ENCODE data around the gene DNMBP.

Gene DNMBP

DNA sequence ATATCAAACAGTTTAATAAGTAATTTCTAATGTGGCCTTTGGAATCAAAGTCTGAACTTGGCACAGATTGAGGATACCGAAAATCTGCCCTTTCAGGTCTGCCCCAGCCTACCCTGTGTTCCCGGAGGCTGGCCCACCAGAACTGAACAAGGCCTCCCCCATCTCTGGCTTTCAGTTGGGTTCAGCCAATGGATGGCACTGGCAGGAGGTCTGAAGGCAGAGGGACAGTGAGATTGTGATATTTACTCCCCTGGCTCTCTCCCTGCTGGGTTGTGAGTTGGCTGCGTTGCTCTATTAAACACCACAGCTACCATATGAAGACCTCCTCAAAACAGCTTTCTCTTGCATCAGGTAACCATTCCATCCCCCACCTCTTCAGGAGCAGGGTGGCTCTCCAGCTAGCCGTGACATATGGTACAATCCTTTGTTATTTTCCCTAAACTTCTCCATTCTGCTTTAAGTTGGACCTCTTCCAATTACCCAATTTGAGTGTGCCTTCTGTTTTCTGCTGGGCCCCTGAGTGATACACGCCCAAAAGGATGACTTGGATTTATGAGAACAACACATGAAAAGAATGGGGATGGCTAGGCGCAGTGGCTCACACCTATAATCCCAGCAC, 28.1 kb downstream of the DNMBP start:
- Histone ChIP-seq H3K27me3 (ENCODE audit: control insufficient read depth, insufficient read depth, low read length) (no peaks in the 10 kb centered on the region), H3K4me3 (ENCODE audit: low read depth, low read length) (no peak overlapping the region), H3K4me1 (ENCODE audit: control insufficient read depth, insufficient read depth, low read length) (peaks cover 25% of the 10 kb centered on the region), H3K9me3 (ENCODE audit: control insufficient read depth, insufficient read depth, low read depth, low read length) (no peaks in the 10 kb centered on the region), H3K36me3 (ENCODE audit: control insufficient read depth, insufficient read depth, low read length) (no peaks in the 10 kb centered on the region), H3K27ac (ENCODE audit: low read depth, low read length) (no peak overlapping the region), H3K9ac (ENCODE audit: low read length) (no peak overlapping the region)

DNA sequence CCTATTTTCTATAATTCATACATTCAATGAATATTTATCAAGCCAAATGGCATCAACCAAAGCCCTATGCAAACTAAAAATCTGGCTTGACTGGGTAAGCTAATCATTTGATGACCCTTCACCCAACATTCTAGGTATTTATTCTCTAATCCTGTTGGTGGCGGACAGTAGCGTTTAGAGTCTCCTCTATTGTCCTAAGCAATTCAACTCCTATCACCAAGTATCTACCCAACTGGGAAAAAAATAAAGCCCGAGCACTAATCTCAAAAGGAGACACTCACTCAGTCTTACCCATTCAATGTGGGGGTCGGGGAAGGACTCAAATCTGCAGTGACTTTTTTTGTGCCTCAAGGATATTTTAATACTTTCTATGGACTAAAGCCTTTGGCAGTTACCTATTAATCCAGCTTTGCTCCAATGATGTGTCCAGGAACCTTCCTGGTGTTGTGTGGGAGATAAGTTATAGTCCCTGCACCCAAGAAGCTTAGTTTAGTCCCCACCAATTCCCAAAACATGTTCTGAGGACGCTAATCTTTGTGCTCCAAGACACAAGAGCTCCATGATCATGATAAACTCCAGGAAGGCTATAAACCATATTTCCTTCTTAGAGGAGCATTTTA, 30.6 kb downstream of the DNMBP start:
- no peak overlapping the region for H3K4me3 ChIP-seq (ENCODE audit: low read depth, low read length)
- H3K9me3 ChIP-seq (ENCODE audit: control insufficient read depth, insufficient read depth, low read depth, low read length) = no peaks in the 10 kb centered on the region
- no peak overlapping the region for H3K27ac ChIP-seq (ENCODE audit: low read depth, low read length)
- H3K4me1 ChIP-seq (ENCODE audit: control insufficient read depth, insufficient read depth, low read length) = peaks cover 25% of the 10 kb centered on the region
- H3K9ac ChIP-seq (ENCODE audit: low read length) = no peak overlapping the region
- H3K27me3 ChIP-seq (ENCODE audit: control insufficient read depth, insufficient read depth, low read length) = no peaks in the 10 kb centered on the region
- H3K36me3 ChIP-seq (ENCODE audit: control insufficient read depth, insufficient read depth, low read length) = no peaks in the 10 kb centered on the region

DNA sequence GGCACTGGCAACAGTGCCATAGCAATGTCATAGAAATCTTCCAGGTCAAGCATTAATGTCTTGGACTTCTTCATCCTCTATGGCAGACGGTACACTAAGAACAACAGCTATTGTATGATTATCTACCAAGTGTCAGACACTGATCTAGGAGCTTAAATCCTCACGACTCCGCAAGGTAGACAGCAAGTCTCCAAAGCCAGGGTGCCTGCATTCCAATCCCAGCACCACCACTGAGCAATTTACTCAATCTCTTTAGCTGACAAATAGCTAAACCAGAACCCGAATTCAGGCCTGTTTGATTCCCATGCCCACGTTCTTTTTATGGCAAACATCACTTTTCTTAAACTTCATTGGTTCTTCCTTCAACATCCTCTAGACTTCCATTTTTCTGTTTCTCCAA, 31.8 kb downstream of the DNMBP start:
- no peak overlapping the region for H3K9ac ChIP-seq (ENCODE audit: low read length)
- no peak overlapping the region for H3K27ac ChIP-seq (ENCODE audit: low read depth, low read length)
- peaks cover 23% of the 10 kb centered on the region for H3K4me1 ChIP-seq (ENCODE audit: control insufficient read depth, insufficient read depth, low read length)
- H3K9me3 ChIP-seq (ENCODE audit: control insufficient read depth, insufficient read depth, low read depth, low read length) = no peaks in the 10 kb centered on the region
- H3K4me3 ChIP-seq (ENCODE audit: low read depth, low read length) = no peak overlapping the region
- no peaks in the 10 kb centered on the region for H3K36me3 ChIP-seq (ENCODE audit: control insufficient read depth, insufficient read depth, low read length)
- H3K27me3 ChIP-seq (ENCODE audit: control insufficient read depth, insufficient read depth, low read length) = no peaks in the 10 kb centered on the region

DNA sequence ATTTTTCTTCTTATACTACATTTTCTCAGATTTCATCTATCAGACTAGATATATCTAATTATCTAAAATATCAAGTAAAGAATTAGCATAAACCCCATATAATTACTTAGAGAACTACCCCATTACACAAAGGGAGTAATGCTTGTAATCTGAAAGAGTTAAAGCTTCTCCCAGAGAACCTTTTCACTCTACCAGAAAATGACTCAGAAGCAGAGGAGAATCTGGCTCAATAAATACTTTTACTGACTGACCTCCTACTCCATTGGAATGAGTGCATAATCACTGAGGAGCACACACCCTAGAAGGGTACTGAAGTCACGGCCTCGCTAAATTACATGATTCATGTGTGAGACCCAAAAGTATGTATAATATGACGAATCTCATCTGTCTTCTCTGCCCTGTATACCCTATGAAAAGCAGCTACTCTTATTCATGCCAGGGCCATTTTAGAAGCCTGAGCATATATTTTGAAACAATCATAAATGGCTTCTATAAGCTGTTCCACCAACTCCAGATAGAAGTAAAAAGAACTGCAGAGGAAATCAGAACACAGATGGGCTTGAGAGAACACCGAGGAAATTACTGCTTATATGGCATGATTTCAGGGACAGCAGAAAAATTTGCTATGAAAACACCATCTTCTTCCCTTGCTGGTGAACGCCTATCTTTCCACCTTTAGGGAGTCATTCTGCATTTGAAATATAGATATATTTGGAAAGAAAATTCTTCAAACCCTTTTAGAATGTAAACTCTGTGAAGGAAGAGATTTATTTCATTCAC, 32.7 kb downstream of the DNMBP start:
- Histone ChIP-seq H3K27ac (ENCODE audit: low read depth, low read length) (no peak overlapping the region), H3K4me3 (ENCODE audit: low read depth, low read length) (no peak overlapping the region), H3K4me1 (ENCODE audit: control insufficient read depth, insufficient read depth, low read length) (peaks cover 23% of the 10 kb centered on the region), H3K36me3 (ENCODE audit: control insufficient read depth, insufficient read depth, low read length) (no peaks in the 10 kb centered on the region), H3K9ac (ENCODE audit: low read length) (no peak overlapping the region), H3K27me3 (ENCODE audit: control insufficient read depth, insufficient read depth, low read length) (no peaks in the 10 kb centered on the region), H3K9me3 (ENCODE audit: control insufficient read depth, insufficient read depth, low read depth, low read length) (no peaks in the 10 kb centered on the region)

DNA sequence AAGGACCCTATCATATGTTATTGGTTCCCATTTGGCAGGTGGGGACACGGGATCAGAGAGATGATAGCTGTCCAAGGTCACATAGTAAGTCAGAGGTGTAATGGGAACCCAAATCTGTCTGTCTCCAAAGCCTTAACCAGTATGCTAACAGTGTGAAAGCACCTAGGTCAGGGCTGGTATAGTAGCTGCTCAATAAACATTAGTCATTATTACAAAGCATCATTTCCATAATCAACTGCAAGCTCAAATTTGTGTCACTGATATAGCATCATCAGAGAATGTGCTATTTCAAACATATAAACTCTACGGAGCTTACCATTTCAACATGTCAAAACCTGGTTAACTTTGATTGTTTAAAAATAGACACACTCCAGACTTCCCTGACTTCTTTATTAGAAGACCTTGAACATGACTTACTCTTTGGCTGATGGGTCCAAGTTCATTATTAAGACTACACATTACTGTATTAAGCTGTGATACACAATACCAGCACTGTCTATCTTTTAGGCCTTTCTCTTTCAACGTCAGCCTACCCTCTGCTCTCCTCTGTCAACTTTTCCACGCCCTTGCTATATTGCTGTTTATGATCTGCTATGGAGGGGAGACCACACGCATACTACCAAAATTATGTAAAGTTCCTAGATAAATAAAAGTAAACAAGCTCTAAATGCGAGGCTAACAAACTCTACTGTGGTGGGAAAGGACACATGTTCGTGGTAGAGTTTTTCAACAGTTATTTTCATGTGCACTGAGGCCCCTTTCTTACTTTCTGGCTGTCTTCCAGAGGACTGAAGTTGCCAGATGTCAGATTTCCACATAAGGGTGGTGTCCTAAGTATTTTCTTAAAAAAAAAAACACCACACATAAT, 33.6 kb downstream of the DNMBP start:
- Histone ChIP-seq H3K27me3 (ENCODE audit: control insufficient read depth, insufficient read depth, low read length) (no peaks in the 10 kb centered on the region), H3K4me3 (ENCODE audit: low read depth, low read length) (no peak overlapping the region), H3K9ac (ENCODE audit: low read length) (no peak overlapping the region), H3K27ac (ENCODE audit: low read depth, low read length) (no peak overlapping the region), H3K9me3 (ENCODE audit: control insufficient read depth, insufficient read depth, low read depth, low read length) (no peaks in the 10 kb centered on the region), H3K36me3 (ENCODE audit: control insufficient read depth, insufficient read depth, low read length) (no peaks in the 10 kb centered on the region), H3K4me1 (ENCODE audit: control insufficient read depth, insufficient read depth, low read length) (peaks cover 17% of the 10 kb centered on the region)

DNA sequence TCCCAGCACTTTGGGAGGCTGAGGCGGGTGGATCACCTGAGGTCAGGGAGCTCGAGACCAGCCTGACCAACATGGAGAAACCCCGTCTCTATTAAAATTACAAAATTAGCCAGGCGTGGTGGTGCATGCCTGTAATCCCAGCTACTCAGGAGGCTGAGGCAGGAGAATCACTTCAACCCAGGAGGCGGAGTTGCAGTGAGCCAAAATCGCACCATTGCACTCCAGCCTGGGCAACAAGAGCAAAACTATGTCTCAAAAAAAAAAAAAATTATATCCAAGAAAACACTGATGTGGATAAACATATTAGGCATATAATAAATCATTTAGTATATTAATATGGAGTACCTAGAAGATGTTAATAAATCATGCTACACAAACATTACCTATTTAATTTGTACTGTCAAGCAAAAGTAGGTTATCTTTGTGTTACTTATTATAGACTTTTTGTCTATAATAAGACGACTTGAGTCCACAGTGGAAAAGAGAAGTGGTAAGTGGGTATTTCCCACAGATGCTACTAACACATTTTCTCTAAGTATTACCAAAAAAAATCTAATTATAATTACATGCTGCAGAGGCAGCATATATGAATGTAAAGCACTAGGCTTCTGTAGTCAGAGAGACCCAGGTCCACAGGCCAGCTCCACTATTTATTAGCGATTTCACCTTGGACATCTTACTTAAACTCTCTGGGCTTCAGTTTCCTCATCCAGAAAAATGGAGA, 34.5 kb downstream of the DNMBP start:
- H3K27me3 ChIP-seq (ENCODE audit: control insufficient read depth, insufficient read depth, low read length) = no peaks in the 10 kb centered on the region
- no peak overlapping the region for H3K4me3 ChIP-seq (ENCODE audit: low read depth, low read length)
- H3K4me1 ChIP-seq (ENCODE audit: control insufficient read depth, insufficient read depth, low read length) = peaks cover 17% of the 10 kb centered on the region
- no peak overlapping the region for H3K9ac ChIP-seq (ENCODE audit: low read length)
- peaks cover 3% of the 10 kb centered on the region for H3K36me3 ChIP-seq (ENCODE audit: control insufficient read depth, insufficient read depth, low read length)
- H3K9me3 ChIP-seq (ENCODE audit: control insufficient read depth, insufficient read depth, low read depth, low read length) = no peaks in the 10 kb centered on the region
- no peak overlapping the region for H3K27ac ChIP-seq (ENCODE audit: low read depth, low read length)

DNA sequence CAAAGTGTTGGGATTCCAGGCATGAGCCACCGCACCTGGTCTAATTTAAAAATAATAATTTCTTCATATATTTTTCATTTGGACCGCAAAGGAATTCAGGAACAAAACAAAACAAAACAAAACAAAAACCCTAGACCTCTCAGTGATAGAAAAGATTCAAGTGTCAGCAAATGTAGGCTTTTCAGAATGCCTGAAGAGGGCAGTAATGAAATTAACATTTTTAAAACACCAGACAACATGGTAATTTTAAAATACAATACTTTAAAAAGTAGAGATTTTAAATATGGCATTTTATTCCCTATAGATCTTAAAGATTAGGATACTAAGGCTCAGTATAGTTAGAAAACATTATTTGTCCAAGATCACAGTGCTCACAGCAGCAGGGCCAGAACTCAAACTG, 36.6 kb downstream of the DNMBP start:
- peaks cover 10% of the 10 kb centered on the region for H3K4me1 ChIP-seq (ENCODE audit: control insufficient read depth, insufficient read depth, low read length)
- H3K27me3 ChIP-seq (ENCODE audit: control insufficient read depth, insufficient read depth, low read length) = no peaks in the 10 kb centered on the region
- H3K4me3 ChIP-seq (ENCODE audit: low read depth, low read length) = no peak overlapping the region
- H3K9me3 ChIP-seq (ENCODE audit: control insufficient read depth, insufficient read depth, low read depth, low read length) = no peaks in the 10 kb centered on the region
- H3K36me3 ChIP-seq (ENCODE audit: control insufficient read depth, insufficient read depth, low read length) = peaks cover 15% of the 10 kb centered on the region
- H3K27ac ChIP-seq (ENCODE audit: low read depth, low read length) = no peak overlapping the region
- no peak overlapping the region for H3K9ac ChIP-seq (ENCODE audit: low read length)

DNA sequence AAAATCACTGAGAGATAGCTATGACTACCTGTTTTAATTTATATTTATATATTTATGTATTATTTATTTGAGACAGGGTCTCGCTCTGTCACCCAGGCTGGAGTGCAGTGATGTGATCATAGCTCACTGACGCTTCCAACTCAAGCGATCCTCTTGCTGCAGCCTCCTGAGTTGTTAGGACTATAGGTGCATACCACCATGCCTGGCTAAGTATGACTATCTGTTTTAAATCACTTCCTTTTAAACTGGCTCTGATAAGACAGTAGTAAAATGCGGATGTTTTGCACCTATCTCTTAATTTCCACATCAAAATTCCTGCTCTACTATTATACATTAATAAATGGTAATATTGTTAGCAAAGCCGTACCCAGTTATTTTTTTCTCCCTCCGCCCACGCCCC, 41.8 kb downstream of the DNMBP start:
- Histone ChIP-seq H3K27ac (ENCODE audit: low read depth, low read length) (no peak overlapping the region), H3K9ac (ENCODE audit: low read length) (no peak overlapping the region), H3K36me3 (ENCODE audit: control insufficient read depth, insufficient read depth, low read length) (peaks cover 15% of the 10 kb centered on the region), H3K4me3 (ENCODE audit: low read depth, low read length) (no peak overlapping the region), H3K9me3 (ENCODE audit: control insufficient read depth, insufficient read depth, low read depth, low read length) (no peaks in the 10 kb centered on the region), H3K27me3 (ENCODE audit: control insufficient read depth, insufficient read depth, low read length) (no peaks in the 10 kb centered on the region), H3K4me1 (ENCODE audit: control insufficient read depth, insufficient read depth, low read length) (no peaks in the 10 kb centered on the region)

DNA sequence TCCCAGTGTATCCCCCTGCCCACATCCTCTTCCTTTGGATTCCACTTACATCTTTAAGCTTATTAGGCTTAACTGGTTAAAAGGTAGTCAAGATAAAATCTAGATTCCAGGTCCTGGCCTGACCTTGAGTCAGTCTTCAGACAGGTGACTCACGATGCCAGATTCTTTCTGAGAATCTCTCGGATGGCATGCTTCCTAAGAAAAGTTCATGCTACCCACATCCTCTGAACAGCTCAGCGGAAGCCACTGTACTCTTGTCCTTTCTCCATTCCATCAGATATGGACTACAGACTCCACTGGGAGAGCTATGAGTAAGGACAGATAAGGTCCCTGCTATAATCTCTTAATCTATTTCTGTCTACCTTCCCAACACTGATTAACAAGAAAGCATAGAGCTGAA, 43.4 kb downstream of the DNMBP start:
- Histone ChIP-seq H3K4me3 (ENCODE audit: low read depth, low read length) (no peak overlapping the region), H3K9ac (ENCODE audit: low read length) (no peak overlapping the region), H3K9me3 (ENCODE audit: control insufficient read depth, insufficient read depth, low read depth, low read length) (no peaks in the 10 kb centered on the region), H3K27ac (ENCODE audit: low read depth, low read length) (no peak overlapping the region), H3K4me1 (ENCODE audit: control insufficient read depth, insufficient read depth, low read length) (no peaks in the 10 kb centered on the region), H3K36me3 (ENCODE audit: control insufficient read depth, insufficient read depth, low read length) (peaks cover 15% of the 10 kb centered on the region), H3K27me3 (ENCODE audit: control insufficient read depth, insufficient read depth, low read length) (no peaks in the 10 kb centered on the region)

DNA sequence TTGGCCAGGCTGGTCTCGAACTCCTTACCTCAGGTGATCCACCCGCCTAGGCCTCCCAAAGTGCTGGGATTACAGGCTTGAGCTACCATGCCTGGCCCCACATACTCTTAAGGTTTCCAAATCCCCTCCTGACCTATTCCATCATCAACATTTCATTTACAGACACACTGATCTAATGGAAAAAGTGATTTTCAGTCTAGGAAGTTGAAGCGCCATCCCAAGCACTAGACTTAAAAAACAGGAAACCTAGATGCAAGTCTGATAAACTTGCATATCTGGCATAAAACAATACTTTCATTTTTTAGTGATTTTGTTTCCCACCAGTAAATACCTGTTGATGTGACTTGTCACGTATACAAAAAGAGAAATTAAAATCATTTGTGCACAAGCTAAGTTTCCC, 44.0 kb downstream of the DNMBP start:
- Histone ChIP-seq H3K9ac (ENCODE audit: low read length) (no peak overlapping the region), H3K4me3 (ENCODE audit: low read depth, low read length) (no peak overlapping the region), H3K36me3 (ENCODE audit: control insufficient read depth, insufficient read depth, low read length) (peaks cover 15% of the 10 kb centered on the region), H3K4me1 (ENCODE audit: control insufficient read depth, insufficient read depth, low read length) (no peaks in the 10 kb centered on the region), H3K9me3 (ENCODE audit: control insufficient read depth, insufficient read depth, low read depth, low read length) (no peaks in the 10 kb centered on the region), H3K27me3 (ENCODE audit: control insufficient read depth, insufficient read depth, low read length) (no peaks in the 10 kb centered on the region), H3K27ac (ENCODE audit: low read depth, low read length) (no peak overlapping the region)

Data from HUES6 (cell line).